Large intestine (tissue), 3 donors: ENCODE data around the gene MRTFB. TPM values are rescaled to one million over a fixed set of nuclear protein-coding genes. Genes with fewer than 3 reads are reported as not detected.

ENCODE experiments used
- DNase-seq, 2 donors: peaks; one replicate each; pipeline versions ENCODE4 v3.0.0 to v3.0.0-alpha.2; 2013
- H3K27ac ChIP-seq: one replicate; pipeline ENCODE4 v1.5.1; 2013; ENCODE audit warnings: low read length
- H3K27me3 ChIP-seq: 2 replicates; pipeline ENCODE4 v1.6.1; 2013; ENCODE audit warnings: low read length; ENCODE audit not compliant: control insufficient read depth, insufficient read depth
- H3K36me3 ChIP-seq: 2 replicates; pipeline ENCODE4 v1.6.1; 2013; ENCODE audit warnings: low read length; ENCODE audit not compliant: control insufficient read depth, insufficient read depth
- H3K4me1 ChIP-seq: one replicate; pipeline ENCODE4 v1.6.1; 2013; ENCODE audit warnings: low read length; ENCODE audit not compliant: control insufficient read depth, insufficient read depth
- H3K4me3 ChIP-seq: one replicate; pipeline ENCODE4 v1.5.1; 2013; ENCODE audit warnings: low read length
- H3K9me3 ChIP-seq: one replicate; pipeline ENCODE4 v1.6.1; 2013; ENCODE audit warnings: mild to moderate bottlenecking, low read depth, low read length, moderate library complexity; ENCODE audit not compliant: control insufficient read depth
- WGBS: methylation state at CpG from one replicate; pipeline ENCODE4 v1.1.5; 2013; ENCODE audit warnings: low lambda C conversion rate; ENCODE audit not compliant: insufficient coverage; 5-methylcytosine and 5-hydroxymethylcytosine counted together
- polyA plus RNA-seq: library from polyadenylated mRNA; unstranded; fragments of 120-200 nt; gene quantifications from one replicate; pipeline ENCODE4 v1.2.1, GENCODE V29; 2013

Gene MRTFB
- polyA plus RNA-seq, 1 donor, result 20.6 TPM

DNA sequence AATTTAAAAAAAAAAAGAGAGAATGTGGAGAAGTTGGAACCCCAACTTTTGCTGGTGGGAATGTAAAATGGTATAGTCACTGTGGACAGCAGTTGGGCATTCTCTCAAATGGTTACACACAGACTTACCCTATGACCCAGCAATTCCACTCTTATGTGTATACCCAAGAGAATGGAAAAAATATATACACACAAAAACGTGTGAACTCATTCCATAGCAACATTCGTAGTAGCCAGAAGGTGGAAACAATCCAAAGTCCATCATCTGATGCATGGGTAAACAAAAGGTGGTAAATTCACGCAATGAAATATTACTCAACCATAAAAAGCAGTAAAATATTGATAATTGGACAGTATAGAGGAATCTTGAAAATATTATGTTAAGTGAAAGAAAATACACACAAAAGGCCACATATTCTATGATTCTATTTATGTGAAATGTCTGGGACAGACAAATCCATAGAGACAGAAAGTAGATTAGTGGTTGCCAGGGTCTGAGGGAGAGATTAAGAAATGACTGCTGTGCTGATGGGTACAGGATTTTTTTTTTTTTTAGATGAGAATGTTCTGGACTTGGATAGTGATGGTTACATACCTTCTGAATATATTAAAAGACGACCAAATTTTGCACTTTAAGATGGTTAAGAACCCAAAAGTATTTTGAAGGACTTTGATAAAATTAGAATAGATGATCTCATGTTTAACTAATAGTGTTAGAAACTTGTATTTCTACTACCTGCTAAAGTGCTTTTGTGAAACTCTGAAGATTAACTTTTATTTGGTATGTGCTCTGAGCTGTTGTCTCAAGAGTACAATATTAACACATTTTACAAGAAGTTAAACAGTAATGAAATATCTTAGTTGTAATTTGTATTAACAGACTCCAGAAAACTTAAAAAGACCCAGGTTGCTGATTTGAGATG lies 60.9 kb downstream of the MRTFB start:
- Histone ChIP-seq H3K36me3 (no peaks in the 10 kb centered on the region), H3K27ac (no peak overlapping the region), H3K4me3 (no peak overlapping the region), H3K4me1 (no peaks in the 10 kb centered on the region), H3K9me3 (no peaks in the 10 kb centered on the region), H3K27me3 (no peaks in the 10 kb centered on the region)
- DNase-seq, result peak; percentile 23 to 55
- 68% methylated on average over 2 of the region's 4 CpGs for WGBS

DNA sequence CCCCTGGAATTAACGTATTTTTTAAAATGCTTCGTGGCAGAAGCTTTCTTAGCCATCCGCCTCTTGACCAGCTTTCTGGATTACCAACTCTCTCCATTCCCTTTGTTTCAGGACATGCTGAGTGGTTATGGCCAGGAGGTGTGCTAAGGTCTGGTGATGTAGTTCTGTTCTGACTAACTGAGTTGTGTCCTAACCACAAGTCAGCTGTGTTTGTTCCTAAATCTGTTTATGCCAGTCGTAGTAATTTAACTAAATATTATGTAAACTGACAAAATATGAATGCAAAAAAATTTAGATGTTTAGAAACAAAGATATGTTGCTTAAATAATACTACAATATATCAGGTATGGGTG lies 61.6 kb downstream of the MRTFB start:
- H3K27ac ChIP-seq, result no peak overlapping the region
- DNase-seq, result no peak
- no CpG with 5 or more reads among the region's 4 CpGs for whole genome bisulfite sequencing
- H3K27me3 ChIP-seq, result no peaks in the 10 kb centered on the region
- no peak overlapping the region for H3K4me3 ChIP-seq
- no peaks in the 10 kb centered on the region for H3K4me1 ChIP-seq
- no peaks in the 10 kb centered on the region for H3K36me3 ChIP-seq
- H3K9me3 ChIP-seq, result no peaks in the 10 kb centered on the region

DNA sequence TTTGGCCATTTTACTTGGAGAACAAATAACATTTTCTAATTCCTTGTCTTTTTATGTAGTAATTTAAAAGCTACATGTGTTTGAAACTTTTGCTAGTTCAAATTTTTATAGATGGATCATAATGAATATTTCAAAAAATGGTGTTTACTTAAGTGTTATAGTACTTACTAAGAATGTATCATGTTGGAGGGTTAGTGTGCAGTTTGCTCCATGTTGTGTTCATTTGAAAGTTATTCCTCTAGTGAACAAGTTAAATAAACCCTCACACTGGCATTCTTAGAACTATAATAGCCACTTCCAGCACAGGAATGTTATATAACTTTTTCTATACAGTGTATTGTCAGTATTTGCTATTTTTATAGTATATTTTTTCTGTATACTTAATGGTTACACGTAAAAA lies 62.8 kb downstream of the MRTFB start:
- H3K36me3 ChIP-seq, result no peaks in the 10 kb centered on the region
- H3K27me3 ChIP-seq, result no peaks in the 10 kb centered on the region
- no peak for DNase-seq
- H3K4me3 ChIP-seq, result no peak overlapping the region
- no peaks in the 10 kb centered on the region for H3K4me1 ChIP-seq
- H3K9me3 ChIP-seq, result no peaks in the 10 kb centered on the region
- no peak overlapping the region for H3K27ac ChIP-seq
- 75% methylated on average over 1 of the region's 1 CpG for WGBS

DNA sequence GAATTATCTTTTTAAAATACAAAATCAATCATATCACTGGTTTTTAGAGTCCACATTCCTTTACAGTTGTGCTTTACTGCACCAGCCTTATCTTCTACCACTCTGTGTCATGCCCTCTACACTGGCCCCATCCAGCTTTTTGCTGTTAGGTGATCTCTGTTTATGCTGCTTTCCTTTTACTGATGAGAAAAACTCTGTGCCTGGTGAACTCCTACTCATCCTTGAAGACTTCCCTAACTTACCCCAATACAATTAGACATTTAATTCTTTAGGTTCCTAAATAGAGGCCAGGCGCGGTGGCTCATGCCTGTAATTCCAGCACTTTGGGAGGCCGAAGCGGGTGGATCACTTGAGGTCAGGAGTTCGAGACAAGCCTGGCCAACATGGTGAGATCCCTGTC lies 64.6 kb downstream of the MRTFB start:
- DNase-seq, result no peak
- H3K4me3 ChIP-seq, result no peak overlapping the region
- H3K27ac ChIP-seq, result no peak overlapping the region
- H3K9me3 ChIP-seq, result no peaks in the 10 kb centered on the region
- WGBS, result no CpG with 5 or more reads among the region's 5 CpGs
- H3K27me3 ChIP-seq, result no peaks in the 10 kb centered on the region
- H3K4me1 ChIP-seq, result no peaks in the 10 kb centered on the region
- H3K36me3 ChIP-seq, result peaks cover 3% of the 10 kb centered on the region

DNA sequence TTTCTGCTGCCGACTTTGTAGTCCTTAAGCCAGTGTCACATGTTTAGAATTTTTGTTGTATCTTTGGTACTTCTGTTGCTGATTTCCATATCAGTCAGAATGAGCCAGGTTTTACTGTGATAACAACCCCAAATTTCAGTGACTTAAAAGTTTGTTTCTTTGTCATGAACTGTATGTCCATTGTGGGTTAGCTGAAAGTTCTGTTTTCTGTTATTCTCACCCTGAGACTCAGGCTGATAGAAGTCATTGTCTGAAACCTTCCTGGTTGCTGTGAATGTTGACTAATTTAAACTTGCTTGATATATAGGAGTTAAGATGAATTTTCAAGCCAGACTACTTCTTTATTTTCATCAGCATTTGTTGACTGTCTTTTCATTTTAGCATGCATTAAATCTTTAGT lies 68.8 kb downstream of the MRTFB start:
- Histone ChIP-seq H3K27me3 (no peaks in the 10 kb centered on the region), H3K4me1 (no peaks in the 10 kb centered on the region), H3K9me3 (no peaks in the 10 kb centered on the region), H3K36me3 (peaks cover 6% of the 10 kb centered on the region), H3K4me3 (no peak overlapping the region), H3K27ac (no peak overlapping the region)
- WGBS, result no CpG with 5 or more reads among the region's 1 CpG
- DNase-seq, result no peak

DNA sequence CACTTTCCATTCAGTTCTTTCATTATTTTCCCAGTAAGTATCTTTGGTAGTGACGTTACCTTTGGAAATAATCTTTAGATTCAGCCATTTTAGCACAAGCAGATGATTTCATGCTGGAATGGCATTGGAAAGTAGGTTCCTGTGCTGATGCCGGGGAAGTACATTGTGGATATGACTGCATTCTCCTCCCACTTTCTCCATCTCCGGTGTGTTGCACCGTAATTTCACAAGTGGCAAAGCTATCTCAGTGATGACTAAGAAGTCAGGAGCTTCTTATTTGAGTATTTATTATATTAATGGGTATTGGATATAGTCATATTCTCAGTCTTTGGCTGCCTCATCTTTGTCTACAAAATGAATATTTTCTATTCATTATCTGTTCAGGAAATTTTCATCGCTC lies 69.8 kb downstream of the MRTFB start:
- no peak for DNase-seq
- Histone ChIP-seq H3K36me3 (peaks cover 6% of the 10 kb centered on the region), H3K4me3 (no peak overlapping the region), H3K27me3 (no peaks in the 10 kb centered on the region), H3K27ac (no peak overlapping the region), H3K4me1 (no peaks in the 10 kb centered on the region), H3K9me3 (no peaks in the 10 kb centered on the region)
- 100% methylated on average over 2 of the region's 5 CpGs for WGBS

DNA sequence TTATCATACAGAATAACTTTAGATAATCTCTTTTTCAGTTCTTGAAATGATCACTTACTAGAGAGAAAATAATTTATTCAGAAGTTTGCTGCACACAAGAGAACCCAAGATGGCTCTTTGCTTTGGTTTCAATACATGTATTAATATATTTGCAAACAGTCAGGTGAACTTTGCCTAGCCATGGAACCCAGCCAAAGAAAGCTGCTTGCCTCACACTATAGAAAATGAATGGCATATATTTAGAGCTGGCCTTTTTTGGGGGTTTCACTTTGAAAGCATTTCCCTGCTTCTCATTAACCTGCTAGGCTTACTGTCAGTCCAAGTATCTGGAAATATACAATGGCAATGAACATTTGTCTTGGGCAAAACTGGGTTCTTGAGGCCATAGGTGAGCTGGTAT lies 75.3 kb downstream of the MRTFB start:
- no peaks in the 10 kb centered on the region for H3K9me3 ChIP-seq
- no peaks in the 10 kb centered on the region for H3K36me3 ChIP-seq
- H3K27me3 ChIP-seq, result no peaks in the 10 kb centered on the region
- H3K4me3 ChIP-seq, result no peak overlapping the region
- H3K4me1 ChIP-seq, result no peaks in the 10 kb centered on the region
- DNase-seq, result no peak
- no peak overlapping the region for H3K27ac ChIP-seq

DNA sequence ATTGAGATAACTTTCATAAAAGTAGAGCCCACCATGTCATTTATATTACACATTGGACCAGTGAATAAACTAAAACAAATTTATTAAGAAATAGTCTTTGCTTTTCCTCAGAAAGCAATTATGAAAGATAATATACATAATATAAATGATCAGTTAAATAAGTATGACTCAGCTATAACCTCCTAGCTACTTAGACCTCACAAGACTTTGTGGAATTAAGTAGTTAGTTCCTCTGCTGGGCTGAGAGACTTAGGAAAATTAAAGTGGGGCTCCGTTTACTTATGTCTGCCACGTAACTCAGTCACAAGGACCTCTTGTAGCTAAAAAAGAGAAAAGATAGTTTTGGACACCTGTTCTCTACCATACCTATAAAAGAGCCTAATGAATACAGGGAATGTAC lies 76.9 kb downstream of the MRTFB start:
- WGBS, result no CpG with 5 or more reads among the region's 2 CpGs
- H3K9me3 ChIP-seq, result no peaks in the 10 kb centered on the region
- no peak overlapping the region for H3K27ac ChIP-seq
- no peaks in the 10 kb centered on the region for H3K27me3 ChIP-seq
- no peaks in the 10 kb centered on the region for H3K4me1 ChIP-seq
- no peak for DNase-seq
- H3K36me3 ChIP-seq, result no peaks in the 10 kb centered on the region
- H3K4me3 ChIP-seq, result no peak overlapping the region

DNA sequence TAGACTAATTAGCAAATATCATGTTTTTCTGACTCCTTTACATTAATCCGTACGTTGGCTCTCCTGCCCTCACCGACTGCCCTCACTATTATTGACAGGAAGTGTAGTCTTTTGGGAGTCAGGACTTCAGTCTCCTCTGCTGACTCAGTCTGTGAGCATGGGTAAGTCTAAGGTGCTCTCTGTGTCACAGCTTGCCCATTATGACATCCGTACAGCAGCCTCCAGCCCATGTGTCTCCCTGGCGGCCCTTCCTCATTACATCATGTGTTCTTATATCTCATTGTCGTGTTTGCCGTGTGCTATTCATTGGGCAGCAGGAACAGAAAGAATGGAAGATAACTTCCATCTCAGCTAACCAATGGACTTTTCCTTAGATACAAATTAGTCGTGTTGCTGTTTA lies 77.5 kb downstream of the MRTFB start:
- DNase-seq, result no peak
- H3K4me1 ChIP-seq, result no peaks in the 10 kb centered on the region
- H3K27ac ChIP-seq, result no peak overlapping the region
- H3K27me3 ChIP-seq, result no peaks in the 10 kb centered on the region
- H3K9me3 ChIP-seq, result no peaks in the 10 kb centered on the region
- 96% methylated on average over 4 of the region's 8 CpGs for WGBS
- no peaks in the 10 kb centered on the region for H3K36me3 ChIP-seq
- no peak overlapping the region for H3K4me3 ChIP-seq

DNA sequence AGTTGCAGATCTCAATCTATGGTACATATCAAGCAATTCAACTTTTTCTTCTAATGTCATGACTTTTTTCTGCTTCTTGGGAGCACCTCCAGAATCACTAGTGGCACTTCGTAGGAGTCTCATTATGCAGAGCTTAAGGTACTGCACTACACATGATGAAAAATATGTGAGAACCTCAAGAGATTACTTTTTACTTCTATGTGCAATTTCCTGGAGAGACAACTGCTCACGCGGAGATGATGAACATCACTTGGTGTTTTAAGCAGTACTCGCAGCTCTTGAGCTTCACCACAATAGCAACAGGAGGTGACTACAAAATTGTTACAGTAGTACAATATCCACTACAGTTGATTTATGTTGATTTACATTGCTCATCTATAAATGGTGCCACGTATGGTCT lies 79.7 kb downstream of the MRTFB start:
- Histone ChIP-seq H3K4me1 (no peaks in the 10 kb centered on the region), H3K36me3 (no peaks in the 10 kb centered on the region), H3K27me3 (no peaks in the 10 kb centered on the region), H3K4me3 (no peak overlapping the region), H3K27ac (no peak overlapping the region), H3K9me3 (no peaks in the 10 kb centered on the region)
- WGBS, result 100% methylated on average over 1 of the region's 5 CpGs
- no peak for DNase-seq
